Activated T-cell treated with anti-CD3 and anti-CD28 coated beads for 4 hours (primary cell): Measurements from ENCODE around the gene SORBS1.

ENCODE experiments used
- DNase-seq: peaks from one replicate; pipeline ENCODE4 v3.0.0-alpha.2; 2020

SORBS1 gene

DNA sequence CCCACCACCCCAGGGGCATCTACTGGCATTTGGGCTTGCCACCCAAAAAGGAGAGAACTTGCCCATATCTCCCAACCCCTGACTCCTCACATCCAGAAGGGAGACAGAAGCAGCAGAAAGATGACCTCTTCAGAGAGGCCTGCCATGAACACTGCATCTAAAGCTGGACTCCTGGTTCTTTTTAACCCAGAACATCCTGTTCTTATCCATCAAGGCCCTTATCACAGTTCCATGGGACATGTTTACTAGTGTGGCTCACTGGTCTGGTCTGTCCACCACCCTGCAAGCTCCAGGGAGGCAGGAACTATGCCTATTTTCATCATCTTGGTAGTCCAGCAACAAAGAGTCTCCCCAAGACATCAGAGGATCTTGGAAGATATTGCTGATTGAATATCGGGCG lies 155.5 kb downstream of the SORBS1 start:
- DNase-seq = no peak

DNA sequence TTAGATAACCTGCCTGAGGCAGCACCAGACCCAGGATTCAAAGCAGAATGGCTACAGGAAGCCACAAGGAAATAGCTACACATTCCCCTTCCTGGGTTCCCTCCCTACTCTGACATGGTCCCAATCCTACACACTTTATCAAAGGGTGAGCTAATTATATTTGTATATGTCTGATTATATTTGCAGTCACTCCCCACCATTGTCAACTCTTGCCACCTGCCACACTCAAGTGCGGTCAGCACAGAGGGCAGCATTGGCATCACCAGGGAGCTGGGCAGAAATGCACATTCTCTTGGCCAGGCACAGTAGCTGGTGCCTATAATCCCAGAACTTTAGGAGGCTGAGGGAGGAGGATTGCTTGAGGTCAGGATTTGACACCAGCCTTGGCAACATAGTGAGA lies 156.3 kb downstream of the SORBS1 start:
- no peak for DNase-seq

DNA sequence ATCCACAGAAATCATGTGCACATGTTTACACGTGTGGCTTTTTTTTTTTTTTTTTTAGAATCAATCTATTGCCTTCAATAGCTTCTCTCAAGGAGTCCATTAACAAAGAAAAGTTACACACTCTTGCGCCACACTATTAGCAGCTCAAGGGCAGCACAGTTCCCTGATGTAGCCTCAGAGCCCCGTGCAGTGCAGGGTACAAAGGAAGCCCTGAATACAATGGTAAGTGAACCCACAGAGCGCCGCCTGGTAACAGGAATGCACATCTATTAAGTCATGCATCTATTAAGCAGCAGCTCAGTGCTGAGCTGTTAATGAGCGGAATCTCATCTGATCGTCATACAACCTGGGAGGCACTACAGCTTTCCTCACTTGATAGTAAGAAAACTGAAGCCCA lies 156.7 kb downstream of the SORBS1 start:
- no peak for DNase-seq

- no peak for DNase-seq
Observed at GRCh38 chr10:95403700-95404461, 157.3 kb downstream of the SORBS1 start.

DNA sequence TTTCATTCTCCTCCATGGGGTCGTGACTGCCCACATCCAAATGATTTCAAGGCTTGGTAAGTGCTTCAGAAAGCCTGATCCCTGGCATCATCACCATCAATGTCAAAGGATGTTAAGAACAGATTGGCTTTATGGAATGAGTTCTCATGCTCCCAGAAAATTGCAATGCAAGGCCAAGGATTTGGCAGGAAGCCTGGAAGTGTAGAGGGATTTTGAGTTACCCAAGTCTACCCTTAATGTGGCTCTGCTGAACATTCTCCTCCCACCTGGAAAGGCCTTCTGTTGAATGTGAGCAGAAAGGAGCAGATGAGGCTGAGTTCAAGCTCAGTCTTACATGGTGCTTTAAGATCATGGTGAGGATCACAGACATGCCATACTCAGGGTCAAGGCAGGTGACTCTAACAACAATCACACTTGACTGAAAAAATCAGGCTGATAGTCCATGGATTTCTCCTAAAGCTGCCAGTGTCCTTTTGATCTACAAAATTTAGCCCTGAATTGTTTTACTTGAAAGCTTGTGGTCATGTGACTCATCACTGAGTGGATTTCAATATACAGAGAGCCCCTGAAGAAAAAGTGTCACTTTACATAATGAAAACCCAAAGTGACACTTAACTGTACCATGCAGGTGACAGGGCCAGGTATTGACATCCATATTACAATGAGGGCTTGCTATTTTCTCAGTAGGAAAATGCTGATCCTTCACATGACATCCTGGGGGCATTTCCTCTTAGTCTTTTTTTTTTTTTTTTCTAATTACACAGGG lies 159.3 kb downstream of the SORBS1 start:
- no peak for DNase-seq

DNA sequence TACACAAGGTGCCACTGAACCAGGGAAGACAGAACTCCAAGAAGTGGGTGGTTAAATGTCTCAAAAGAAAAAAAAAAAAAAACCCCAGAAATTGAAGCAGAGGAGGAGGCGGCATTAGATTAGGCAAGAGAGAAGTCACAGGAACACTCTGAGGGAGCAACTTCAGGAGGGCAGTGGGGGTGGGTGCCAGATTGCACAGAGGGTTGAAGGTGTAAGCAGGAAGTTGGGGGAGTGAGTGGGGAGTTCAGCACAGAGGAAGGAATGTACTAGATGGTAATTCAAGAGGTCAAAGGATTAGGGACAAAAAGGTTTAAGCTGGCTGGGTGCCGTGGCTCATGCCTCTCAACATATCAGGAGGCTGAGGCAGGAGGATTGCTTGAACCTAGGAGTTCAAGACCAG lies 160.4 kb downstream of the SORBS1 start:
- DNase-seq = no peak

DNA sequence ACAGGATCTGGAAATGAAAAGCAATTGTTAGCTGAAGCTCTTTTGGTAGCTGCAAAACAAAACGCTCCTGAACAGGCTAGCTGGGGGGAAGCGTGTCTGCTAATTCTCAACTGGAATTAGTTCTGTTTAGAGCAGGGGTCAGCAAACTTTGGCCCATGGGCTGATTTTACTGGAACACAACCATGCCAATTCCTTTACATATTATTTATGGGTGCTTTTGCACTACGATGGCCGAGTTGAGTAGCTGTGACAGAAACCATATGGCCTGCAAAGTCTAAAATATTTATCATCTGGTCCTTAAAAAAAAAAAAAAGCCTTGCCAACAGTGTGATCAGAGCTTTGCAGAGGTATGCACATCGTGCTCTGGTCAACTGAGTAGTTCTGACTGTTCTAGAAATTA lies 162.0 kb downstream of the SORBS1 start:
- no peak for DNase-seq

DNA sequence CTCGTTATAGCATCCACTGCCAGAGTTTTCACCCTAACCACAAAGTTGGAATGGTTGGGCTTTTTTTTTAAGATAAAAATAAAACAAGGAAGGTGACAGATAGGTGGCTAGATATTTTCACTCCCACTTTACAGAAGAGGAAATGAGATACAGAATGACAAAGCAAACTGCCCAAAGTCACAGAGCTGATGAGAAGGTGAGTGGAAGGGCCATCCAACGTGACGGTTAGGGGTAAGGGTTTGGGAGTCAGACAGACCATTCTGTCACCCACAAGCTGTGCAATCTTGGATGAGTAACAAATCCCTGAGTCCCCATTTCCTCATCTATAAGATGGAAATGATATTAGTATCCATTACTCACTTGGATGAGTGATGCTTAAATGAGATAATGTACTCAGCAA lies 163.4 kb downstream of the SORBS1 start:
- DNase-seq = no peak

DNA sequence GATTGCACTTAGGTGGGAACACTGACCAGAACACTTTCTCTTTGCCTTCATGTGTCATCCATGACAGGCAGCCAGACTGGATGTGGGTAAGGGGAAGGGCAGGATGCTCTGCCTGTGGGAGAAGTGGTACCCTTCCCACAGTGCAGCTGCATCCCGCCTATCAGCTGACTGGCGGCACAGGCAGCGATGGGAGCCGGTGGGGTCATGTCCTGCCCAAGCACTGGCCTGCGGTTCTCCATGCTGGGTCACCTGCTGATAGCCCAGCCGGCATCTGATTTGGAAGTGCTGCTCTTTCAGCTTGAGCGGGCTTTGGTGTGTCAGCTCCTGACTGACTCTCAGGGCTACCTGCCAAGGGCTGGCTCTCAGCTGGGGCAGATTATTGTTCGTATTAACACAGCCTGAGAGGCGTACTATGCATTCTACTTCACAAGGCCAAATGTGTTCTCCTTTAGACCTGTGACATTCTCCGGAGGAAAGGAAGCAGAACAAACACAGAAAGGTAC lies 165.2 kb downstream of the SORBS1 start:
- DNase-seq = no peak

- no peak for DNase-seq
Observed at GRCh38 chr10:95394161-95394880, 166.8 kb downstream of the SORBS1 start.

DNA sequence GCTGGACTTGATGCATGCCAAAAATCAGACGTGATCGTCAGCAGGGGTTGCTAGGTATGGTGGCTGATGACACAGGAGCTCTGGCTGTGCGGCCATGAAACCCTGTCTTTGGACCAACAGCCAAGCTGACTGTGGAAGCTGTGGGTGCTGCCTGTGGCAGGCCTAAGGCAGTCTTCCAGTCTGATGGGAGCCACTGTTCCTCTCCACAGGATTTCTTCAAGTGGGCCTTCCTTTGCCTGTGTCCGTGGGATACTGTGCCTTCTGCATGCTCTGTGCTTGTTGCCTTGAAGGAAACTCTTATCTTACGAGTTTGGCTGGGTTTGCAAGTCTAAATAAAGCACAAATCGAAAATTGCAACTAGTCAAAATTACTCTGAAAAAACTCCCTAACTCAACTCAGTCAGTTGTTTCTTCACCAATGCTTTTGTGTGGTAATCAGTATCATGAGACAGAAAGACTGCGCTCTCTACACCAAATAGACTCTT lies 168.4 kb downstream of the SORBS1 start:
- no peak for DNase-seq

- no peak for DNase-seq
Observed at GRCh38 chr10:95392217-95392584, 169.0 kb downstream of the SORBS1 start.

- no peak for DNase-seq
Observed at GRCh38 chr10:95391581-95392216, 169.5 kb downstream of the SORBS1 start.

- DNase-seq = no peak
Observed at GRCh38 chr10:95391164-95391563, 170.0 kb downstream of the SORBS1 start.

DNA sequence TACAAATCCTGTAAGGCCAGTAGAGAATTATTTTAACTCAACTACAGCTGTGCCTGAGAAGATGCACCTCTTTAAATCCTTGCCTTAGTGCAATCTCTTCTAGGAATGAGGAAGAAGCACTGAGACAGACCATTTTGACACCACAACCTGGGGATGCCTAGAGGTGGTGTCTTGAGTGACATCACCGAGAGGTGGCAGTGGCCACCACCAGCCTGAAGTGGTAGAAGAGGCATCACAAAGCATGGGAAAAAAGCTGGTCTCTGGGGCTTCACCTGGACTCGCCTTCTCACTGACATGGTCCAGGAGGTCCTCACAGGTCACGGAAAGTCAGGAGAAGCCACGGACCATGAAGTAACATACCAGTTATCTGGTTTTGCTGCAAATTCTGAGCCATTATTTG lies 171.2 kb downstream of the SORBS1 start:
- no peak for DNase-seq

DNA sequence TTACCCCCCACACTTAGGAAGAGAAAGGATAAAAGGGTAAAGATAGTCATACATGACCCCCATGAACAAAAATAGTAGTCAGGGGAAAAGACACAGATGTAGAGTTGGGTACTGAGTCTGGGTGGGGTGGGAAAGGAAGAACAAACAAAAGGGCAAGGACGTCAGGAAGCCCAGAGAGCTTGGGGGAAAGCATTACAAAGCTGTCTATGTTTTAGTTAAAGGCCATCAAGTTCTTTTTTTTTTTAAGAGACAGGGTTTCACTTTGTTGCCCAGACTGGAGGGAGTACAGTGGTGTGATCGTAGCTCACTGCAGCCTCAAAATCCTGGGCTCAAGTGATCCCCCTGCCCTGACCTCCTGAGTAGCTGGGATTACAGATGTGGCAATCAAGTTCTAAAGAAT lies 172.0 kb downstream of the SORBS1 start:
- DNase-seq = no peak

DNA sequence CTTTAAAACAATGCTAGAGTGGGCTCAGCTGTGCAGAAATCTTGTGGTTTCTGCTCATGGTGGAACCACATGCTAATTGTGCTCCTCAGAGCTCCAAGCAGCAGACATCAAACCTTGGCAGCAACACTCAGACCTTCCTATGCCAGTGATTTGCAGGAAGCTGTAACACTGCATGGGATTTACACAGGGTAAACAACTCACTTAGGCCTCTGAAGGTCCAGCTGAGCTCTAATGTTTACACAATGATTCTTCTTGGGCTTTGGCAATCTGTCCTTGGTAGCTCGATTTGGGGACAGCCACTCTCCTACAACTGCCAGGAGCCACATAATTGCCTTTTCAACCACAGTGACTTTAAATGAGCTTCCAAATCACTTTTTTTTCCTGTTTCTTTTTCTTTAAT lies 172.6 kb downstream of the SORBS1 start:
- DNase-seq = no peak

DNA sequence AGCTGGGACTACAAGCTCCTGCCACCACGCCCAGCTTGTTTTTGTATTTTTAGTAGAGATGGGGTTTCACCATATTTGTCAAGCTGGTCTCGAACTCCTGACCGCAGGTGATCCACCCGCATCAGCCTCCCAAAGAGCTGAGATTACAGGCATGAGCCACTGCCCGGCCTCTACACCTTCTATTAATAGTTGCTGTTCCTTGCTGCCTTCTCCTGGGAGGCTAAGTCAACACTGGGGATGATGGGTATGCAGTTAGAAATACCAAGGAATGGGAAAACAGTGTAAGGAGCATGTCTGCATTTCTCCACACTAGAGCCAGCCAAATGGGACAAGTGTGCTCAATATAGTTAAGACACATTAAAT lies 173.1 kb downstream of the SORBS1 start:
- DNase-seq = no peak

DNA sequence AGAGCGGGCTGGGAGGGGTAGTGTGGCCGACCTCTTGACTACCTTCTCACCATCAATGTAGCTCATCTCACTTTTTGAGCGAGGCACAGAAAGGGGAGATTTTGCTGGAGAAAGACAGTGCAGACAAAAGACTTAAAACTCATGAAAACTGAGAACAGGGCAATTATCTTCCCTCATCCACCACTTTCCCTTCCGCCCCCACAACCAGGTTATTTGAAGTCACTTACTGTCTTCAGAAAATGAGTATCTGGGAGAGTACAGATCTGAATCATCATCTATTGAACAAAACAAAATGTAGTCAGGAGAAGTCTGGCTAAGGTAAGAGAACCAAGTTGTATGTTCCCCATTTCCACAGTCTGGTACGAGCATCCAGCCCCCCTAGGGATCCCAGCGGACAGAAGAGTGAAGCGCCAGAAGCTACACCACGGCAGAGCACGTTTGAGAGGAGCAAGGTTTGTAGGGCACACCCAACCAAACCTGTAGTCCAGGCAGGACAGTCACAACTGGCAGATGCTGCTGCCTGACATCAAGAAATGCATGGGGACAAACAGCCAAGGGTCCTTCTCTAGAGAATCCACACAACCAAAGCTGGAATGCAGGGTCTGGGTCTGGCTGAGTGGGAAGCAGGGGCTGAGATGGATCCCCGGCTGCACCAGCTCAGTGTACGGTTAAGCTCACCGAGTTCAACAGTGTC lies 177.0 kb downstream of the SORBS1 start:
- DNase-seq = no peak

DNA sequence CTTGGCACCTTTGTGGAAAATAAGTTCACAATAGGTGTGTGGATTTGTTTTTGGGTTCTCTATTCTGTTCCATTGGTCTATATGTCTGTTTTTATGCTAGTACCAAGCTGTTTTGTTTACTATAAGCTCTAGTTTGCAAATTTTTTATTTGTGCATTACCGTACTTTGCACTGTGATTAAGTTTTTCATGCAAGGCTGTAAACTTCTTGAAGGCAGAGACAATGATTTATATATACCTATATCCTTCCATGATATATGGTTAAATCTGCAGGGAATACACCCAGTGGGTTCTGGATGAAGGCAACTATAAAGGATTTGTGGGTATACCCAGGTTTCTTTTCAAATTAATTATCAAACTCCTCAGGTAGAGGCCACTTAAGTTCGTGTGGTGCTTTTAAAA lies 178.6 kb downstream of the SORBS1 start:
- DNase-seq = no peak

DNA sequence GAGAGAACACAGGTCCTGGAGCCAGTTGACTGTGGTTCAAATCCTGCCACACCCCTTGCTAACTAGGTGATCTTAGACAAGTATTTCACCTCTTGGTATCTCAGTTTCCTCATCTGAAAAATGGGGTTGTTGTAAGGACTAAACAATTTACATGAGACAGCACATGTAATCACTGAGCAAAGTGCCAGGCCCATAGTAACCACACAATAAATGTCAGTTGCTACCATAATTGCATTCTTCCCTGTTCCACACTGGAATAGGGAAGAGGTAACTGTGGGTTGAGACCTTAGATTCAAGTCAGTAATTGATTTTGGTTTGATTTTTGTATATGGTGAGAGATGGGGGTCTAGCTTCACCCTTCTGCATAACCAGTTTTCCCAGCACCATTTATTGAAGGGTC lies 179.0 kb downstream of the SORBS1 start:
- DNase-seq = no peak

- DNase-seq = no peak
Observed at GRCh38 chr10:95377950-95378349, 183.2 kb downstream of the SORBS1 start.

DNA sequence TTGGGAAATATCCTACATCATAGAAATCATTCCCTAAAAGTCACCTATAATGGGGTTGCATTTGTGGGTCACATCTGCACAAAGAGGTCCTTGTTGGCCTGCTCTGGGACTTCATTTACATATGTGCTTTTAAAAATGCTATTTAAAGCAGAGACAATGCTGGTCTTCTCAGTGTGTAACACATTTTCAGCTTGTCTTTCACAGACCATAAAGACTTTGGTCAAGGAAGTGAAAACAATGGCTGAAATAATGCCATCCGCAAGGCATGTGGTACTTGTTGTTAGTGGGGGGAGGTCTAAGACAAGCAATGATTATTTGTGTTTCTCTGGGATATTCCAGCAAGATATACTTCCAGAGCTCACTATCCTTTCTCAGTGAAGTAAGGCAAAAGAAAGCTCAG lies 185.8 kb downstream of the SORBS1 start:
- DNase-seq = no peak
